Stimulated activated naive CD8-positive, alpha-beta T cell treated with anti-CD3 and anti-CD28 coated beads, Interleukin-15, Interleukin-2, amounts not matched to agents 100 ng/mL and 50 ng/mL, for 24 hours (primary cell): ENCODE measurements around the gene NPB.

Experiments
- H3K27ac Mint-ChIP-seq: one replicate; pipeline ENCODE4 v1.8.0; 2021; ENCODE audit warnings: mild to moderate bottlenecking, mixed read lengths
- H3K27me3 Mint-ChIP-seq: one replicate; pipeline ENCODE4 v1.8.0; 2021; ENCODE audit warnings: mixed read lengths
- H3K36me3 Mint-ChIP-seq: one replicate; pipeline ENCODE4 v1.8.0; 2021; ENCODE audit warnings: low read depth, mixed read lengths
- H3K4me1 Mint-ChIP-seq: one replicate; pipeline ENCODE4 v1.8.0; 2021; ENCODE audit warnings: low read depth, mixed read lengths
- H3K4me3 Mint-ChIP-seq: one replicate; pipeline ENCODE4 v1.8.0; 2021; ENCODE audit warnings: mild to moderate bottlenecking, mixed read lengths
- H3K9me3 Mint-ChIP-seq: one replicate; pipeline ENCODE4 v1.8.0; 2021; ENCODE audit warnings: mixed read lengths

Gene NPB

DNA sequence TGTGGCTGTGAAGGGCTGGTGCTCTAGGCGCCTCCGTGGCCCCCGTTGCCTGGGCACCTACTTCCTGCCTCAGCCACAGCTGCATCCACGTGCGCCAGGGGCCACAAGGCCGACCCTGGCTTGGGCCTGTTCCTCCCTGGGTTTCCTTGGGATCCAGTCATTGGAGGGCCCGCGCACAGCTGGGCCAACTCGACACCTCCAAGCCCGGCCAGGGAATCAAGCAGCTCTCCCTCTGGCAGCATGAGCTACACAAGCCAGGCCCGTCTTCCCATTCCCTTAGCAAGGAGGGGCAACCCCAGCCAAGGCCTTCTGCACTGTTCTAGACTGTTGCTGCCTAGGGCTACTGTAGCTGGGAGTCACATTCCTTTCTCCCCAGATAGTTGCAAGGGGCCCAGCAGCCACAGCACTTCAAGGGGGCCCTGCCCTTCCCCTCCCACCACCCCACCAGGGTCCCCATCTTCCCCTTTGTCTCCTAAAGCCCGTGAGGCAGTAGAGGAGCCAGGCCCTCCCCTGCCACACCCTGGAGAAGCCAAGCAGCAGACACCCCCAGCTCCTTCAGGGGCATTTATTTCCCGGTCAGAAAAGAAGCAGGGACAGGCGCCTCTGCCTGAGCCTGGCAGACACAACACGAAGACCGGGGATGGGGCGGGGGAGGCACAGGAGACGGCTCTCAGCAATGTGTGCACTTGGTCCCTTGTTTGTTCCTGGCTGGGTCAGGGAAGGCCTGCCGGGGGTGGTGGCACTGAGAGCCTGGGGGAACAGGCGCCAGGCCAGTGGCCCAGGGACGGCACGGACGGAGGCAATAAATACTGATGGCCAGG lies 34.7 kb upstream of the NPB start:
- H3K27ac Mint-ChIP-seq = peak overlapping the region; percentile 87
- peaks cover 57% of the 10 kb centered on the region for H3K4me1 Mint-ChIP-seq
- no peaks in the 10 kb centered on the region for H3K9me3 Mint-ChIP-seq
- peaks cover 40% of the 10 kb centered on the region for H3K36me3 Mint-ChIP-seq
- H3K4me3 Mint-ChIP-seq = peak overlapping the region; percentile 43
- no peaks in the 10 kb centered on the region for H3K27me3 Mint-ChIP-seq

- peaks cover 34% of the 10 kb centered on the region for H3K36me3 Mint-ChIP-seq
- no peaks in the 10 kb centered on the region for H3K27me3 Mint-ChIP-seq
- H3K9me3 Mint-ChIP-seq = no peaks in the 10 kb centered on the region
- H3K4me3 Mint-ChIP-seq = peak overlapping the region; percentile 61
- peaks cover 58% of the 10 kb centered on the region for H3K4me1 Mint-ChIP-seq
- H3K27ac Mint-ChIP-seq = peak overlapping the region; percentile 87
Measured at GRCh38 chr17:81867991-81868673, 33.9 kb upstream of the NPB start.

GRCh38 chr17:81868674-81869220 lies 33.3 kb upstream of the NPB start:
- no peaks in the 10 kb centered on the region for H3K27me3 Mint-ChIP-seq
- H3K27ac Mint-ChIP-seq = peak overlapping the region; percentile 79
- H3K9me3 Mint-ChIP-seq = no peaks in the 10 kb centered on the region
- peak overlapping the region; percentile 91 for H3K4me3 Mint-ChIP-seq
- H3K4me1 Mint-ChIP-seq = peaks cover 56% of the 10 kb centered on the region
- peaks cover 28% of the 10 kb centered on the region for H3K36me3 Mint-ChIP-seq

DNA sequence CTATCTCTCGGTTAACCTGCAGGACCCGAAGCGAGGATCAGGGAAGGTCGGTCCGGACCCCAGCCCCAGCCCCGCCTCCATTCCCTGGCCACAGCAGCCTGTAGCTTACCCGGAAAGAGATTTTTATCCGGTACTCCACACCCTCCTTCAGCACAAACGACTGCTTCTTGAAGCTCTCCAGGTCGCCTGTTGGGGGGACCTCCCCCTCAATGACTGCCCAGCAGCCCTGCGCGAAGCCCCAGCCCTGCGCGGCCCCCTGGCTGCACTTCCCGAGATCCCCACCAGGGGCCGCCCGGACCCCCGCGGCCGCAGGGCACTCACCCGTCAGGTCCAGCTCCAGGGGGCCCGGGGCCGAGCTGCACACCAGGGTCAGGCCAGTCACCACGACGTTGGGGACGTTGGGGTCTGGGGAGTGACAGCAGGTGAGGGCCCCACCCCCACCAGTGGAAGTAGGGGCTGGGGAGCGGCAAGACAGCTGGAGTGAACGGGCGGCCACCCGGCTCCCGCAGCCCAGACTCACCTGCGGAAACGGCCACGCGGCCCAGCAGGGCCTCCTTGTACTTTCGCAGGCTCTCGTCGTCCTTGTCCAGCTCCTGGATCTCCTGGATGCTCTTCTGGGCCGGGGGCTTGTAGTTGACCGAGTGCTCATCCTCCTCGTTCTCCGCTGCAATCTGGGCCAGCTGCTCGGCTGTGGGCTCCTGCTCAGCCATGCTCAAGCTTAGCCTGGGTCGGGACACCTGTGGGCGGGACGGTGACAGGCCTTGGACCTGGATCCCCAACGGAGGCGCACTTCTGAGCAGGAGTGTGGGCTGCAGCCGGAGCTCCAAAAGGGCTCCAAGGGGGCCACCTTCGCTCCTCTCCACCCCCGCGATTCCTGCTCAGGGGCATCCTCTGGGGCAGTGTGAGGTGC lies 32.6 kb upstream of the NPB start:
- Mint-ChIP-seq H3K9me3 (no peaks in the 10 kb centered on the region), H3K4me3 (peak overlapping the region; percentile 91), H3K36me3 (peaks cover 23% of the 10 kb centered on the region), H3K27me3 (no peaks in the 10 kb centered on the region), H3K4me1 (peaks cover 60% of the 10 kb centered on the region), H3K27ac (peak overlapping the region; percentile 91)

GRCh38 chr17:81870131-81870980 lies 31.7 kb upstream of the NPB start:
- Mint-ChIP-seq H3K27me3 (no peaks in the 10 kb centered on the region), H3K27ac (peak overlapping the region; percentile 91), H3K4me3 (peak overlapping the region; percentile 91), H3K36me3 (peaks cover 23% of the 10 kb centered on the region), H3K4me1 (peaks cover 63% of the 10 kb centered on the region), H3K9me3 (no peaks in the 10 kb centered on the region)

DNA sequence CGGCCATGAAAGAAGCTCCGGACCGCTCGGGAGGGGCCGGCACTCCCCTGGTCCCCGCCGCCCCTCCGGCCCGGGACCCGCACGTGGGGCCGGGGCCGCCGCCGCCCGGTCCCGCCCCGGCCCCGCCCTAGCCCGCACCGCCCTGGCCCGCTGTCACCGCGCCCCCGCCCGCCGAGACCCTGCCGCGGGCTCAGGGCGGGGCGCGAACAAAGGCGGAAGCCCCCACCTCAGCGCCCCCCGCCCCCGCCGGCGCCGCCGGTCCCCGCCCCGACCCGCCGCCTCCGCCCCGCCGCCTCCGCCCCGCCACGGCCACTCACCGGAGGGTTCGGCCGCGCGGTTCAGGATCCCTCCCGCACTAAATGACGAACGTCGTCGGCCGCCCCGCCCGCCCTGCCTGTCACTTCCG lies 31.1 kb upstream of the NPB start, which contains the start of gene ARHGDIA:
TSS of gene ARHGDIA (minus strand) at position 357 of the 406 bp plus-strand sequence. CDS start 1,407 bp downstream, outside the sequence.
- Mint-ChIP-seq H3K27me3 (no peaks in the 10 kb centered on the region), H3K27ac (peak within 1 kb of the TSS; percentile 95), H3K4me3 (peak within 1 kb of the TSS; percentile 91), H3K9me3 (no peaks in the 10 kb centered on the region), H3K4me1 (peaks cover 58% of the 10 kb centered on the region), H3K36me3 (peaks cover 23% of the 10 kb centered on the region)

GRCh38 chr17:81871387-81872230 lies 30.4 kb upstream of the NPB start:
- Mint-ChIP-seq H3K36me3 (peaks cover 23% of the 10 kb centered on the region), H3K4me3 (peak overlapping the region; percentile 86), H3K4me1 (peaks cover 56% of the 10 kb centered on the region), H3K27ac (peak overlapping the region; percentile 95), H3K9me3 (no peaks in the 10 kb centered on the region), H3K27me3 (no peaks in the 10 kb centered on the region)

DNA sequence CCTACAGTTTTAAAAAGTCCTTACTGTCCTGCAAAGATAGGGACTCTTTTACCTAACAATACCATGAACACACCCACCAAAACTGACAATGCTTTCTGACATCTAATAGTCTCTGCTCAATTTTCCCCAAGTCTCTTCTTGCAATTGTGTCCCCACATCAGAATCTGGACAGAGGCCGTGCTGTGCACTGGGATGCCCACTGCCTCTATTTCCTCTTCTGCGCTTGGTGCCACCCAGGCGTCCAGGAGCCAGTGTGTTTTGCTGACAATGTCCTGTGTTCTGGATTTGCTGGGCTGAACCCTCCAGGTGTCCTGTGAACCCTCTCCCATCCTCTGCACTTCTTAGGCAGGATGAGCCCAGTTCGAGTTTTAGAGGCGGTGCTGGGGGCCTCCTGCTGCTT lies 24.5 kb upstream of the NPB start:
- H3K27ac Mint-ChIP-seq = no peak overlapping the region
- peaks cover 35% of the 10 kb centered on the region for H3K36me3 Mint-ChIP-seq
- H3K4me1 Mint-ChIP-seq = peaks cover 22% of the 10 kb centered on the region
- no peaks in the 10 kb centered on the region for H3K27me3 Mint-ChIP-seq
- H3K4me3 Mint-ChIP-seq = no peak overlapping the region
- no peaks in the 10 kb centered on the region for H3K9me3 Mint-ChIP-seq

DNA sequence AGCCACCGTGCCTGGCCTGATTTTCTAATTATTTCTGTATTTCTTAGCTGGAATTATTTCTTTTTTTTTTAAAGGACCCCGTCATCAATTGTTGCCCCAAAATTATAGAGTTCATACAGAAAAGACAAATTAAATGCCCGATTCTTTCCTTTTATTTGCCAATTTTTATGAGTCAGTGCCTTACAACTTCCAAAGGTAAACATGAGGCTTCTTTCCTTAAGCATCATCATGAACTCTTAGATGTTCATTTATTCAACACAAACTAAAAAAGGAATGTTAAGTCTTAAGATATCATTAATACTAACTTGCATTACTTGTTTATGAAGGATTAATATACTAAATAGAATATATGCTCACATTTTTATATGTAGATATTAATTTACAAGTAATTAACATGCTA lies 23.7 kb upstream of the NPB start:
- H3K27ac Mint-ChIP-seq = no peak overlapping the region
- no peaks in the 10 kb centered on the region for H3K27me3 Mint-ChIP-seq
- peaks cover 14% of the 10 kb centered on the region for H3K4me1 Mint-ChIP-seq
- no peaks in the 10 kb centered on the region for H3K9me3 Mint-ChIP-seq
- peaks cover 37% of the 10 kb centered on the region for H3K36me3 Mint-ChIP-seq
- H3K4me3 Mint-ChIP-seq = no peak overlapping the region

GRCh38 chr17:81879121-81879520 lies 22.9 kb upstream of the NPB start:
- Mint-ChIP-seq H3K27me3 (no peaks in the 10 kb centered on the region), H3K27ac (no peak overlapping the region), H3K4me1 (peaks cover 7% of the 10 kb centered on the region), H3K36me3 (peaks cover 39% of the 10 kb centered on the region), H3K9me3 (no peaks in the 10 kb centered on the region), H3K4me3 (no peak overlapping the region)

DNA sequence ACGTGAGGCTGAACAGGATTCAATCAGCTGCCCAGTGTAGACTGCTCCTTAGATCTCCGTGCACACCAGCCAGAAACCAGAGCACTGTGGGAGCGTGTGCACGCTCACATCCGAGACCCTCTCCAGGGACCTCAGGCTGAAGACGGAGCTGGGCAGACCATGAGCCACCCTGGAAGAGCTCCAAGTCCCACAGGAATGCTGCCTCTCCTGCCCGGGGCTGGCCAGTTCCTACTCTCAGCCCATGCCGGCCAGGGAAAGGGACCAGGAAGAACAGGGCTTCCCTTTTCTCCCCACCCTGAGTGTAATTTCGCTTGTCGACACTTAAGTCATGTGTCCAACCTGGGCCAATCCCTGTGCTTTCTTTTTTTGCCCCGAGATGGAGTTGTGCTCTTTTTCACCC lies 17.5 kb upstream of the NPB start:
- Mint-ChIP-seq H3K4me3 (no peak overlapping the region), H3K9me3 (no peaks in the 10 kb centered on the region), H3K27ac (no peak overlapping the region), H3K4me1 (peaks cover 20% of the 10 kb centered on the region), H3K36me3 (peaks cover 67% of the 10 kb centered on the region), H3K27me3 (no peaks in the 10 kb centered on the region)

DNA sequence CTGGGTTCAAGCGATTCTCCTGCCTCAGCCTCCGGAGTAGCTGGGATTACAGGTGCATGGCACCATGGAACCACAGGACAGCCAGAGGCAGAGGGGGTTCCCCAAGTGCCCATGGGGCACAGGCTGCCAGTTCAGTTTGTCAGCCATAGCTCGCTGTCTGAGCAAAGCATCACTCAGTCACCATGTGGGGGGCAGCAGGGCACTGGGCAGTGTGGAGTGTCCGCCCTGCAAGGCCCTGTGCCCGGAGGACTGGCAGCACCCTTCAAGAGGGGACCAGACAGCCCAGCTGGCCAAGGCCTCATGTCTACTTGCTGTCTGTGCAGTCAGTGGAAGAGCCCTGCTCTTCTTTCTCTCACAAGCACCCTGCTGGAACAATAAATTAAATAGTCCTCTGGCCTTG lies 17.1 kb upstream of the NPB start:
- Mint-ChIP-seq H3K4me3 (no peak overlapping the region), H3K4me1 (peaks cover 22% of the 10 kb centered on the region), H3K9me3 (no peaks in the 10 kb centered on the region), H3K36me3 (peaks cover 67% of the 10 kb centered on the region), H3K27me3 (no peaks in the 10 kb centered on the region), H3K27ac (no peak overlapping the region)

DNA sequence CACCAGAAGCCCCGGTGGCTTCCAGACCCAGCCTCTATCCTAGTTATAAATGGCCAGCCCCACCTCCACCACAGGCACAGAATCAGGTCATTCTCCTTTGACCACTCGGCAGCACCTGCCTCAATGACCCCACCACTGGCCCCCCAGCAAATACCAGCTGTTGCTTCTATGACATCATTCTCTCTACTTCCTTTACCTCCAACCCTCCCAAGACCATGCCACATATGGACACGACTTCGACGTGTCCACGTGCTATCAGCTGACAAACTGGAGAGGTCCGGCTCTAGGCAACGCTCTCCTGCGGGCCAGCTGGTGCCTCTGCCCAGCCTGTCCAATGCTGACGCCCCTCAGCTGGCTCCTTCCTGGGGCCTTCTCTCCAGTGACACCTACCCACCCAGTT lies 16.6 kb upstream of the NPB start:
- Mint-ChIP-seq H3K27me3 (no peaks in the 10 kb centered on the region), H3K4me3 (no peak overlapping the region), H3K9me3 (no peaks in the 10 kb centered on the region), H3K4me1 (peaks cover 27% of the 10 kb centered on the region), H3K36me3 (peaks cover 72% of the 10 kb centered on the region), H3K27ac (no peak overlapping the region)
